Fibroblast of lung (primary cell): ENCODE results near the gene ZNF25. TPM values are rescaled to one million over a fixed set of nuclear protein-coding genes. Genes with fewer than 3 reads are reported as not detected.
A peak's percentile ranks its signal among the peaks of the same experiment; 100 is the strongest.

Experiments
- DNase-seq, 2 donors: peaks; one replicate each; pipeline versions ENCODE4 v3.0.0 to v3.0.0-alpha.2; 2010; ENCODE audit warnings: low read depth in 2 of 2
- H2AFZ ChIP-seq: 2 replicates; pipeline ENCODE4 v1.5.1; 2012; ENCODE audit warnings: low read length, control low read depth, inconsistent platforms
- H3K27ac ChIP-seq: 2 replicates; pipeline ENCODE4 v1.5.1; 2011; ENCODE audit warnings: low read length, control low read depth; ENCODE audit not compliant: insufficient read depth
- H3K27me3 ChIP-seq: 2 replicates; pipeline ENCODE4 v1.5.1; 2011; ENCODE audit warnings: mild to moderate bottlenecking, low read length; ENCODE audit not compliant: control insufficient read depth, insufficient read depth
- H3K36me3 ChIP-seq: 2 replicates; pipeline ENCODE4 v1.5.1; 2011; ENCODE audit warnings: low read length; ENCODE audit not compliant: control insufficient read depth, insufficient read depth
- H3K4me1 ChIP-seq: 2 replicates; pipeline ENCODE4 v1.5.1; 2011; ENCODE audit warnings: low read length; ENCODE audit not compliant: control insufficient read depth, insufficient read depth; ENCODE audit errors: extremely low read depth
- H3K4me2 ChIP-seq: 2 replicates; pipeline ENCODE4 v1.5.1; 2011; ENCODE audit warnings: low read length, control low read depth; ENCODE audit not compliant: insufficient read depth; ENCODE audit errors: extremely low read depth
- H3K4me3 ChIP-seq, 4 experiments: fragments of 200-600 bp in 1 of 4; sonication (generic) in 1 of 4; replicated peaks in 1 of 4; 2 replicates each; pipeline ENCODE4 v1.5.1; 2011 to 2016; ENCODE audit warnings: low read length in 4 of 4, low read depth in 3 of 4, mild to moderate bottlenecking in 3 of 4, control low read depth in 2 of 4, inconsistent platforms in 1 of 4, mixed read lengths in 1 of 4; ENCODE audit not compliant: insufficient read depth in 1 of 4; ENCODE audit errors: control extremely low read depth in 1 of 4
- H3K79me2 ChIP-seq: 2 replicates; pipeline ENCODE4 v1.5.1; 2012; ENCODE audit warnings: mild to moderate bottlenecking, low read length, inconsistent platforms; ENCODE audit not compliant: control insufficient read depth, insufficient read depth
- H3K9ac ChIP-seq: 2 replicates; pipeline ENCODE4 v1.5.1; 2011; ENCODE audit warnings: mild to moderate bottlenecking, low read length, control low read depth; ENCODE audit not compliant: insufficient read depth
- H3K9me3 ChIP-seq: 2 replicates; pipeline ENCODE4 v1.5.1; 2012; ENCODE audit warnings: low read depth, low read length; ENCODE audit not compliant: control insufficient read depth, insufficient read depth
- H4K20me1 ChIP-seq: 2 replicates; pipeline ENCODE4 v1.5.1; 2011; ENCODE audit warnings: low read length; ENCODE audit not compliant: control insufficient read depth, insufficient read depth; ENCODE audit errors: extremely low read depth
- EZH2 ChIP-seq: IDR thresholded peaks from 2 replicates; pipeline ENCODE4 v1.5.1; 2012; ENCODE audit warnings: low read length, control low read depth, mild to moderate bottlenecking; ENCODE audit errors: missing control alignments
- polyA plus RNA-seq, 2 donors: library from polyadenylated mRNA; depleted of rRNA in 1 of 2; stranded (reverse) in 1 of 2; unstranded in 1 of 2; fragments of >200 nt; gene quantifications; 2 replicates each; pipeline ENCODE4 v1.2.1, GENCODE V29; 2011 to 2012; ENCODE audit warnings: missing spikeins in 1 of 2
- total RNA-seq: library from RNA; depleted of rRNA; stranded (reverse); fragments of >200 nt; gene quantifications from 2 replicates; pipeline ENCODE4 v1.2.1, GENCODE V29; 2014
- TF ChIP-seq, protein P1 (sequence below), 2 donors: IDR thresholded peaks in 1 of 2; conservative IDR thresholded peaks in 1 of 2; 1 replicate in 1 of 2; 2 replicates in 1 of 2; pipeline ENCODE4 v1.5.1; 2011 to 2012; ENCODE audit warnings: low read length in 2 of 2, control low read depth in 1 of 2, inconsistent platforms in 1 of 2, low read depth in 1 of 2, mild to moderate bottlenecking in 1 of 2

ZNF25 gene
- total and polyA plus RNA-seq, 2 donors (not counting 1 experiment from before 2014, with no cell fraction given) = 12.0 to 18.5 TPM

DNA sequence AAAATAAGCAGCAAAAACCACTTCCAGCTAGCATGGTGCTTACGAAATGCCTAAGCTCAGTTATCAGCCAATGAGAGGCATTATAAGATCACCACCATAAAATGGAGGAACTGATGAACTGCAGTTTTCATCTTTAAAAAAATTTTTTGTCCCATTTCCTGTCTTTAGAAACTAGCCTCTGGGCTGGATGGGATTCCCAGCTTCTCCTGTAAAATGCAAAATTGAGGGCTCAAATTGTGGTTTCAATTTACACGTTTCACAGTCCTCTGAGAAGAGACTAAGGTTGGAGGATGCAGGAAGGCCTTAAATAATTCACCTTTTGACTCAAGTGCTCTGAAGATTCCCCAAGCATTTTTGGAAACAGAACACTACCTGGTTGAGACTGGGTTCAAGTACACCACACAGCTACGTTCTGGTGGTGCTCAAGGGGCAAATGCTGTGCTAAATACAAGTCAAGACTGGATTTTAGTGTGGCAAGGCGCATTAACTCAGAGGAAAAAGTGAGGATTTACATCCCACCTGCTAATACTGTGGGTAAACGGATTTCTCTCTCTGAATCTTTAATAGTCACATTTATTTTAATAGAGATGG, 951 bp downstream of the ZNF25 start:
- H4K20me1 ChIP-seq = no peaks in the 10 kb centered on the region
- H3K79me2 ChIP-seq = peaks cover 5% of the 10 kb centered on the region
- DNase-seq = peak; percentile 11 to 34
- H3K9ac ChIP-seq = peak overlapping the region; percentile 64
- H3K4me2 ChIP-seq = peak overlapping the region; percentile 82
- peak overlapping the region; percentile 46 to 93 (median 70) for H3K4me3 ChIP-seq
- peak overlapping the region; percentile 8 for H2AFZ ChIP-seq
- H3K36me3 ChIP-seq = no peaks in the 10 kb centered on the region
- peaks cover 3% of the 10 kb centered on the region for H3K4me1 ChIP-seq
- H3K27ac ChIP-seq = peak overlapping the region; percentile 86
- TF ChIP-seq, protein P1, sequence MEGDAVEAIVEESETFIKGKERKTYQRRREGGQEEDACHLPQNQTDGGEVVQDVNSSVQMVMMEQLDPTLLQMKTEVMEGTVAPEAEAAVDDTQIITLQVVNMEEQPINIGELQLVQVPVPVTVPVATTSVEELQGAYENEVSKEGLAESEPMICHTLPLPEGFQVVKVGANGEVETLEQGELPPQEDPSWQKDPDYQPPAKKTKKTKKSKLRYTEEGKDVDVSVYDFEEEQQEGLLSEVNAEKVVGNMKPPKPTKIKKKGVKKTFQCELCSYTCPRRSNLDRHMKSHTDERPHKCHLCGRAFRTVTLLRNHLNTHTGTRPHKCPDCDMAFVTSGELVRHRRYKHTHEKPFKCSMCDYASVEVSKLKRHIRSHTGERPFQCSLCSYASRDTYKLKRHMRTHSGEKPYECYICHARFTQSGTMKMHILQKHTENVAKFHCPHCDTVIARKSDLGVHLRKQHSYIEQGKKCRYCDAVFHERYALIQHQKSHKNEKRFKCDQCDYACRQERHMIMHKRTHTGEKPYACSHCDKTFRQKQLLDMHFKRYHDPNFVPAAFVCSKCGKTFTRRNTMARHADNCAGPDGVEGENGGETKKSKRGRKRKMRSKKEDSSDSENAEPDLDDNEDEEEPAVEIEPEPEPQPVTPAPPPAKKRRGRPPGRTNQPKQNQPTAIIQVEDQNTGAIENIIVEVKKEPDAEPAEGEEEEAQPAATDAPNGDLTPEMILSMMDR (conservative IDR thresholded peaks at IDR 0.05 in 1 of 2, IDR thresholded peaks at IDR 0.05 in 1 of 2; ENCODE audit: low read depth in 1 of 2, low read length in 2 of 2) = no peak
- no peak for TF ChIP-seq EZH2
- no peaks in the 10 kb centered on the region for H3K27me3 ChIP-seq
- H3K9me3 ChIP-seq = no peaks in the 10 kb centered on the region

DNA sequence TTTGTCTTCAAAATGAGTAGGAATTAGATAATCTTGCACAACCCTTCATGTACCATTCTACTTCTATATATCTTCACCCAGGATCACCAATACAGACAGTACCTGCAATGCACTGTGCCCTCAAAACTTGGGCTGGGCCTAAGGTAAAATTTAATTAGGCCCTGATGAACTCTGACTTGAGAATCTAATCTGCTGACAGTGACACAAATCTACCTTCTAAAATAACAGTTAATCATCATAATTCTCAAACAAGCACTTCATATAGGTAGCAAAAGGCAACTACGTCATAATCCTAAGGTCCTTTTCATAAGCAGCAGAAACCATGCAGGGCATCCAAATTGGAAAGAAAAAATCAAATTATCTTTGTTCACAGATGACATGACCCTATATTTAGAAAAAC, 4.1 kb downstream of the ZNF25 start:
- H3K27ac ChIP-seq = no peak overlapping the region
- H3K4me2 ChIP-seq = no peak overlapping the region
- peaks cover 3% of the 10 kb centered on the region for H3K4me1 ChIP-seq
- no peak overlapping the region for H2AFZ ChIP-seq
- H3K9ac ChIP-seq = no peak overlapping the region
- H3K79me2 ChIP-seq = peaks cover 5% of the 10 kb centered on the region
- H4K20me1 ChIP-seq = no peaks in the 10 kb centered on the region
- TF ChIP-seq, protein P1 (conservative IDR thresholded peaks at IDR 0.05 in 1 of 2, IDR thresholded peaks at IDR 0.05 in 1 of 2; ENCODE audit: low read depth in 1 of 2, low read length in 2 of 2) = no peak
- TF ChIP-seq EZH2 = no peak
- H3K36me3 ChIP-seq = no peaks in the 10 kb centered on the region
- no peak for DNase-seq
- H3K27me3 ChIP-seq = no peaks in the 10 kb centered on the region
- H3K9me3 ChIP-seq = no peaks in the 10 kb centered on the region
- H3K4me3 ChIP-seq = no peak overlapping the region

DNA sequence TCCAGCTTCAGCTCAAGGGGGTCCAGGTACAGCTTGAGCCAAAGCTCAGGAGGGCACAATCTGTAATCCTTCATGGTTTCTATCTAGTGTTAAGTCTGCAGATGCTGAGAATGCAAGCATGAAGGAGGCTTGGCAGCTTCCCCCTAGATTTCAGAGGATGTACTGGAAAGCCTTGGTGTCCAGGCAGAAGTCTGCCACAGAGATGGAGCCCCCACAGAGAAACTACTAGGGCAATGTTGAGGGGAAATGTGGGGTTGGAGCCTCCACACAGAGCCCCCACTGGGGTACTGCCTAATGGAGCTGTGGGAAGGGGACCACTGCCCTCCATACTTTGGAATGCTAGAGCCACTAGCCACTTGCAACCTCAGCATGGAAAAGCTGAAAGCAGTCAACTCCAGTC, 11.4 kb downstream of the ZNF25 start:
- H3K4me3 ChIP-seq = no peak overlapping the region
- no peak overlapping the region for H3K27ac ChIP-seq
- H3K27me3 ChIP-seq = no peaks in the 10 kb centered on the region
- no peak overlapping the region for H2AFZ ChIP-seq
- no peak for TF ChIP-seq EZH2
- TF ChIP-seq, protein P1 (conservative IDR thresholded peaks at IDR 0.05 in 1 of 2, IDR thresholded peaks at IDR 0.05 in 1 of 2; ENCODE audit: low read depth in 1 of 2, low read length in 2 of 2) = no peak
- DNase-seq = no peak
- no peaks in the 10 kb centered on the region for H3K4me1 ChIP-seq
- H3K36me3 ChIP-seq = no peaks in the 10 kb centered on the region
- H3K4me2 ChIP-seq = no peak overlapping the region
- no peaks in the 10 kb centered on the region for H3K9me3 ChIP-seq
- H3K9ac ChIP-seq = no peak overlapping the region
- no peaks in the 10 kb centered on the region for H3K79me2 ChIP-seq
- no peaks in the 10 kb centered on the region for H4K20me1 ChIP-seq
